Measurements from ENCODE around the gene TPX2.
A peak's percentile ranks its signal among the peaks of the same experiment; 100 is the strongest.
"Not testable (repeated sequence)": the region's sequence is repeated elsewhere in the genome, so short reads cannot be mapped to it uniquely, and the experiment has no call there.

The TPX2 gene

GRCh38 chr20:31740656-31741323 lies 1.7 kb downstream of the TPX2 start:
- no peaks in the 10 kb centered on the region for H3K27me3 ChIP-seq
- H3K9ac ChIP-seq: peak overlapping the region; percentile 76 to 94 (median 89); a peak in 21 of 22 replicates
- TF ChIP-seq Cebpa-rat (IDR thresholded peaks at IDR 0.05): no peak
- peaks cover 0 to 49% (median 21%) of the 10 kb centered on the region in 11 experiments; a peak in 12 of 22 replicates for H4K20me1 ChIP-seq
- H3K4me1 ChIP-seq: peaks cover 38 to 45% (median 42%) of the 10 kb centered on the region in 10 experiments
- H3K36me3 ChIP-seq: peaks cover 0 to 42% (median 38%) of the 10 kb centered on the region in 11 experiments; a peak in 19 of 22 replicates
- H3K27ac ChIP-seq: peak overlapping the region in 10 of 11 experiments; percentile 55 to 95 (median 88); a peak in 15 of 22 replicates
- H3K4me3 ChIP-seq: peak overlapping the region in 9 of 10 experiments; percentile 77 to 93 (median 83); a peak in 18 of 20 replicates
- H3K9me3 ChIP-seq (replicated peaks in 1 of 11): no peaks in the 10 kb centered on the region
- H3K4me2 ChIP-seq: peak overlapping the region; percentile 82 to 96 (median 87)

GRCh38 chr20:31746068-31746878 lies 7.2 kb downstream of the TPX2 start:
- peaks cover 0 to 95% (median 89%) of the 10 kb centered on the region in 11 experiments; a peak in 19 of 22 replicates for H3K36me3 ChIP-seq

GRCh38 chr20:31747028-31747427 lies 7.9 kb downstream of the TPX2 start:
- H3K4me2 ChIP-seq; H3K4me3 ChIP-seq; H3K9me3 ChIP-seq (replicated peaks in 1 of 11); H3K4me1 ChIP-seq; H3K27me3 ChIP-seq; H3K27ac ChIP-seq; H3K9ac ChIP-seq: not testable (repeated sequence)
- peaks cover 0 to 85% (median 45%) of the 10 kb centered on the region in 11 experiments; a peak in 16 of 22 replicates for H4K20me1 ChIP-seq
- peaks cover 0 to 99% (median 95%) of the 10 kb centered on the region in 11 experiments; a peak in 19 of 22 replicates for H3K36me3 ChIP-seq

More at GRCh38 chr20:31746068-31746878, 7.2 kb downstream of the TPX2 start:
- Histone ChIP-seq H3K4me1 (peaks cover 7 to 14% (median 11%) of the 10 kb centered on the region in 10 experiments), H4K20me1 (peaks cover 0 to 85% (median 46%) of the 10 kb centered on the region in 11 experiments; a peak in 16 of 22 replicates), H3K4me3 (no peak overlapping the region), H3K4me2 (no peak overlapping the region), H3K27me3 (no peaks in the 10 kb centered on the region), H3K9ac (no peak overlapping the region), H3K9me3 (replicated peaks in 1 of 11) (no peaks in the 10 kb centered on the region), H3K27ac (no peak overlapping the region)
- no peak for TF ChIP-seq Cebpa-rat (IDR thresholded peaks at IDR 0.05)

- H4K20me1 ChIP-seq: peaks cover 0 to 87% (median 49%) of the 10 kb centered on the region in 11 experiments; a peak in 16 of 22 replicates
- H3K4me1 ChIP-seq: peaks cover 0 to 6% (median 0%) of the 10 kb centered on the region in 10 experiments; a peak in 1 of 20 replicates
- H3K36me3 ChIP-seq: peaks cover 0 to 99% (median 95%) of the 10 kb centered on the region in 11 experiments; a peak in 19 of 22 replicates
- H3K9me3 ChIP-seq (replicated peaks in 1 of 11): no peaks in the 10 kb centered on the region
- no peak for TF ChIP-seq Cebpa-rat (IDR thresholded peaks at IDR 0.05)
- H3K9ac ChIP-seq: no peak overlapping the region
- H3K4me3 ChIP-seq: no peak overlapping the region
- no peaks in the 10 kb centered on the region for H3K27me3 ChIP-seq
- no peak overlapping the region for H3K4me2 ChIP-seq
- no peak overlapping the region for H3K27ac ChIP-seq
Observed at GRCh38 chr20:31747640-31748039, 8.6 kb downstream of the TPX2 start.

GRCh38 chr20:31749223-31749622 lies 10.1 kb downstream of the TPX2 start:
- H3K27me3 ChIP-seq: no peaks in the 10 kb centered on the region
- H3K36me3 ChIP-seq: peaks cover 0 to 99% (median 94%) of the 10 kb centered on the region in 11 experiments; a peak in 20 of 22 replicates
- no peaks in the 10 kb centered on the region for H3K9me3 ChIP-seq (replicated peaks in 1 of 11)
- H3K4me3 ChIP-seq: no peak overlapping the region
- H3K27ac ChIP-seq: no peak overlapping the region
- H3K4me2 ChIP-seq: no peak overlapping the region
- H4K20me1 ChIP-seq: peaks cover 0 to 87% (median 58%) of the 10 kb centered on the region in 11 experiments; a peak in 16 of 22 replicates
- TF ChIP-seq Cebpa-rat (IDR thresholded peaks at IDR 0.05): no peak
- H3K9ac ChIP-seq: no peak overlapping the region
- H3K4me1 ChIP-seq: peaks cover 0 to 6% (median 0%) of the 10 kb centered on the region in 10 experiments; a peak in 1 of 20 replicates

GRCh38 chr20:31751126-31751525 lies 12.0 kb downstream of the TPX2 start:
- no peak overlapping the region for H3K4me2 ChIP-seq
- H3K9me3 ChIP-seq (replicated peaks in 1 of 11): no peaks in the 10 kb centered on the region
- peaks cover 0 to 90% (median 62%) of the 10 kb centered on the region in 11 experiments; a peak in 16 of 22 replicates for H4K20me1 ChIP-seq
- no peak overlapping the region for H3K4me3 ChIP-seq
- no peaks in the 10 kb centered on the region for H3K27me3 ChIP-seq
- H3K9ac ChIP-seq: no peak overlapping the region
- peaks cover 0 to 5% (median 0%) of the 10 kb centered on the region in 10 experiments; a peak in 1 of 20 replicates for H3K4me1 ChIP-seq
- no peak for TF ChIP-seq Cebpa-rat (IDR thresholded peaks at IDR 0.05)
- peaks cover 0 to 99% (median 94%) of the 10 kb centered on the region in 11 experiments; a peak in 20 of 22 replicates for H3K36me3 ChIP-seq
- H3K27ac ChIP-seq: no peak overlapping the region

- no peaks in the 10 kb centered on the region for H3K9me3 ChIP-seq (replicated peaks in 1 of 11)
- no peak overlapping the region for H3K4me3 ChIP-seq
- no peak overlapping the region for H3K27ac ChIP-seq
- H4K20me1 ChIP-seq: peaks cover 0 to 92% (median 54%) of the 10 kb centered on the region in 11 experiments; a peak in 15 of 22 replicates
- peaks cover 5 to 100% (median 97%) of the 10 kb centered on the region in 11 experiments for H3K36me3 ChIP-seq
- TF ChIP-seq Cebpa-rat (IDR thresholded peaks at IDR 0.05): no peak
- no peak overlapping the region for H3K4me2 ChIP-seq
- no peak overlapping the region for H3K9ac ChIP-seq
- no peaks in the 10 kb centered on the region for H3K4me1 ChIP-seq
- H3K27me3 ChIP-seq: no peaks in the 10 kb centered on the region
Observed at GRCh38 chr20:31757254-31757653, 18.2 kb downstream of the TPX2 start.

GRCh38 chr20:31758521-31758920 lies 19.4 kb downstream of the TPX2 start:
- H3K36me3 ChIP-seq: peaks cover 5 to 100% (median 96%) of the 10 kb centered on the region in 11 experiments
- no peaks in the 10 kb centered on the region for H3K27me3 ChIP-seq
- no peak for TF ChIP-seq Cebpa-rat (IDR thresholded peaks at IDR 0.05)
- H3K27ac ChIP-seq: no peak overlapping the region
- no peak overlapping the region for H3K4me3 ChIP-seq
- no peaks in the 10 kb centered on the region for H3K4me1 ChIP-seq
- peaks cover 0 to 89% (median 47%) of the 10 kb centered on the region in 11 experiments; a peak in 15 of 22 replicates for H4K20me1 ChIP-seq
- no peak overlapping the region for H3K4me2 ChIP-seq
- H3K9ac ChIP-seq: no peak overlapping the region
- no peaks in the 10 kb centered on the region for H3K9me3 ChIP-seq (replicated peaks in 1 of 11)

GRCh38 chr20:31758991-31759390 lies 19.9 kb downstream of the TPX2 start:
- Histone ChIP-seq H4K20me1 (peaks cover 0 to 84% (median 43%) of the 10 kb centered on the region in 11 experiments; a peak in 15 of 22 replicates), H3K27ac (no peak overlapping the region), H3K4me2 (no peak overlapping the region), H3K9ac (no peak overlapping the region), H3K4me3 (no peak overlapping the region), H3K9me3 (replicated peaks in 1 of 11) (no peaks in the 10 kb centered on the region), H3K27me3 (no peaks in the 10 kb centered on the region), H3K4me1 (no peaks in the 10 kb centered on the region), H3K36me3 (peaks cover 5 to 100% (median 96%) of the 10 kb centered on the region in 11 experiments)
- no peak for TF ChIP-seq Cebpa-rat (IDR thresholded peaks at IDR 0.05)
